ENCODE data around the gene GATA2.

The GATA2 gene

DNA sequence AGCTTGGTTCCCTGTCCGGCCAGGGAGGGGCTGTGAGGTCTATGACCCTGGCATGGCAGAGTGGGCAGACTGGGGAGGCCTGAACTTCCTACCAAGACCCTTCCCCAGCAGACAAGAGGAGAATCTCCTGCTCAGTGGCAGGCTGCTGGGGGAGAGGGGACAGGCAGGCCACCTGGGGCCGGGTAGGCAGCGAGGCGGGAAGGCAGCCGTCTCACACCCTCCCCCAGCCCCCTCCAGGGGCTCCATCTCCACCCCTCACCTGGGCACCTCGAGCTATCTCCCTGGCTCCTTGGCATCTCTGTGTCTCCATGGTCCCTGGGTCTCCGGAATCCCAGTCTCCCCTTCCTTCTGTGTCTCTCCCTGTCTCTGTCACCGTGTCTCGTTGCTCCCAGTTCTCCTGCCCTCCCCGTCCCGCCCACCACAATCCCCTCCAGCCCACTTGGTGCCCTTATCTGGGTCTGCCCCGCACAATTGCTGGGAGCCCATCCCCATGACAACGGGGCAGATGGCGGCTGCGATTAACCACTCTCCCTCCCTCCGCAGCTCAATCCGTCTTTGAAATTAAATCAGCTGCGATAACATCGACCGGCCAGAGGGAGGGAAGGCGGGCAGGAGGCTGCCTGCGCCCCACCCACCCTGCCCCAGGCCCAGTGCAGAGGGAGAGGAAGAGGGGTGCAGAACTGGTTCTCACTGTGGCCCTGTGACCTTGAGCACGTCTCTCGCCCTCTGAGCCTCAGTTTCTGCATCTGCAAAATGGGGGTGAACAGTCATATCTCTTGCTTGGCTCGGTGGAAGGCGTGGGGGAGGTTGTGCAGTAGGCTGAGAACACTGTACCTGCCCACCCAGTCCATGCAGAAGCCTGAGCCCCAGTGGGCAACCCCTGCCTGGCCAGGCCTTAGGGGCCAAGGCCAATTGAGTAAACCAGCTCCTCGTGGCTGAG, 36.0 kb downstream of the GATA2 start:
- DNase-seq (ENCODE audit: low read depth in 2 of 2): no peak

DNA sequence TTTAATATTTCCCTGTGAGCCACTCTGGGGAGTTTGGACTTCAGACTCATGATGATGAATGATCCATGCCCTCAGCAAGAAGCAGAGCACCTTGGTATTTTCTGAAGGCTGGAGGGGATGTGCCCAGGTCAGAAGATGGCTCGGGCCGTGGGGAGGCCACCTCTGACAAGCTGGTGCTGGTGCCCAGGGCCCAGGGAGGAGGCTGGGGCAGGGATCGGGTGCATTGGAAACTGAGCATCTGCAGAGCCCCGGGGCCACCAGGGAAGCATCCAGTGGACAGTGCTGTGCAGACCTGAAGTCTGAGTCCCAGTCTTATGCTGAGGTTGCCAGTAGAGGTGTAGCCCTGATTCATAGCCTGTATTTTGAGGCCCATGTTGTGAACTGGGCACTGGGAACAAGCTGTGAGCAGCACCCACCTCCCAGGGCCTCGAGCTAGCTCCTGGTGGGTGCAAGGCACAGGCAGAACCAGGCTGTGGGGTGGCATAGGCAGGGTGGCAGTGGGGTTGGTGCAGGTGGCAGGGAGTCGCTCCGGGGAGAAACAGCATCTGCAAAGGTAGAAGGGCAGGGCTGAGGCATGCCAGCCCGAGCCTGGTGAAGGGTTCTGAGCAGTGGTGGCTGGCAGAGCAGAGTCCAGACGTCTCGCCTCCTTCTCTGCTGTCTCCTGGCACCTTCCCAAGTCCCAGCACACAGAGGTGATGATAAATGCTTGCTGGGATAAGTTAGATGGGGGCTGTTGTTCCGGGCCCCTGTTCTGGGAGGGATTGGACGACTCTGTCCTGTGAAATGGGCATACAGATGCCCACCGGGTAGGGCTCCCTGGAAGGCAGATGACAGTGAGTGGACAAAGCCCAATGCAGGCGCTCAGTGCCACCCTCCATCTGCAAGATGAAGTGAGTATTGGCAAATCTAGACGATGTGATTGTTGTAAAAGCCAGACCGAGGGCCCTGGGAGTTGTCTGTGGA, 36.9 kb downstream of the GATA2 start:
- DNase-seq (ENCODE audit: low read depth in 2 of 2): no peak

DNA sequence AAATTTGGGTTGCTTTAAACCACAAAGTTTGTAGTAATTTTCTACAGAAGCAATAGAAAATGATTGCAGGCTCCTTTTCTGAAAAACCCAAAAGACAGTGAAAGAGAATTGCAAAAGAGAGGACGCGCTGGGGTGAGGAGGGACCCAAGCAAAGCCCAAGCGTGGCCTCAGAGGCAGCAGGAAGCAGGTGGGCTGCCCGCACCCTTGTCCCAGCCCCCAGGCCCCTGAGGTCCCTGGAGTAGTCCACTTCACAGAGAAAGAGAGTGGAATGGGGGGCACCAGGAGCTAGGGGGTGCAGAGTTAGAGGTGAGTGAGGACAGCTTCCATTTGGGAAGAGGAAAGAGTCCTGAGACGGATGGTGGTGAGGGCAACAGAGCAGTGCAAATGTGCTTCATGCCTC, 37.9 kb downstream of the GATA2 start:
- no peak for DNase-seq (ENCODE audit: low read depth in 2 of 2)

DNA sequence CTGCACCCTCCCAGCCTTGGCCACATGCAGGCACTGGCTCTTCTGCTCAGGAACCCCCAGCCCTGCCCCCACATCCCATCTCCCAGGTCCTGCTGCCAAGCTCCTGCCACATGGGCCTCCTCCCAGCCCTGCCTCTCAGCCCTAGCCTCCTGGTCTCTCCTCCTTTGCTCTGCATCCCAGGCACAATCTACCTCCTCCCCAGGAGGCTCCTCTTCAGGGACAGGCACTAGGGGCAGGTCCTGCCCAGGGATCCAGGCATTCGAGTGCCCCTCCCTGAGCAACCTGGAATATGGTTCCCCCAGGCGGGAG, 38.7 kb downstream of the GATA2 start:
- DNase-seq (ENCODE audit: low read depth in 2 of 2): no peak

DNA sequence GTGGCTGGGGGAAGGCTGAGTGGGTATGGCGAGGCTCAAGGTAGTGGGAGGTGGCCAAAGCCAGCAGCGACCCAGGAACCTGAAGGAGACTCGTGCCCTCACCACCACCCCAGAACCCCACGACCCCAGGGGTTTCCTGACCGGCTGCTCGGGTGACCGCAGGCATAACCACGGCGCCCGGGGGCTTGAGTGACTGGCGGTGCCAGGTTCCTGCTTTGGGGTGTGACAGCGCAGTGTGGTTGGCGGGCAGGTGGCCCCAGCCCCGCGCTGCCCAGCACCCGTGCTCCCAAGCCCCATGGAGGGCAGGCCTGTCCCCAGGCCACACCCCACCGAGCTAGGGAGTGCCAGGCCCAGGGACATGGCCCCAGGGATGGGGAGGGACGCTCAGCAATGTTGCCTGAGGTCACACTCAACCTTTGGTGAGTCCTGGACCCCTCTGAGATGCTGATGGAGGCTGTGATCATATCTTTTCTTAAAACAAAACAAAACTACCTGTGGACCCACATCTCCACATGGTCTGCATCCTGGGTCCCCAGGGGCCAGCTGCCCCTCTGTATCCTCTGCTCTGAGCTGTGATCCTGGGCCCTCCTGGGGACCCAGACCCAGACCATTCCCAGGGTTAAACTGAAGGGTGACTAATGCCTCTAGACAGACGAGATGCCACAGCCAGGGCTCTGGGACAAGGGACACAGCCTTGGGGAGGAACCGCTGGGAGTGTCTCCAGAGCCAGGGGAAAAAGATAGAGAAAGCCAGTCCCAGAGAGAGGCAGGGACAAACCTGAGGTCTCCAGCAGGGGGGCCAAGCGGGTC, 39.3 kb downstream of the GATA2 start:
- DNase-seq (ENCODE audit: low read depth in 2 of 2): no peak

DNA sequence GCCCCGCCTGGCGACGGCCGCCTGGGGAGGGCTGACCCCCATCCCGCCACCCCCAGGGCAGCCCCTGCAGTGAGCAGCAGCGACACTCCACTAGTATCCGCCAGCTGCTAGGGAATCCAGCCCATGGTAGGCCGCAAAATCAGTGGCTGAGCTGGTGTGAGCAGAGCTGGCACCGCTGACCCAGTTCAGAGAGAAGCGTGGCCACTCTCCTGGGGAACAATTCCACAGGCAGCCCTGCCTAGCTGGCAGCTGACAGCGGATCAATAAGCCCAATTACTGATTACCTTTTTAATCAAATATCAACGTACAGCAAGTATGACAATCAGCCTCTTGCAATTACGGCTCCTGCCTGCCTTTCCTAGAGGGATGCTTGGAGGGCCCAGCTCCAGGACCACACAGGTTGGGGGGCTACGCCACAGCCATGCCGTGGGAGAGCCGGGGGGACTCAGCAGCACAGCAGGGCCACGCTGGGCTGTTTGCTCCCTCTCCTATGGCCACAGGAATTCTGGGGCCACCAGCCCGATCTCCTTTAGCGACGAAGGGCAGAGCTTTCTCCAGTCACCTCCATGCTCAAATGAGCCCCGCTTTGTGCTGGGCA, 40.2 kb downstream of the GATA2 start:
- no peak for DNase-seq (ENCODE audit: low read depth in 2 of 2)

DNA sequence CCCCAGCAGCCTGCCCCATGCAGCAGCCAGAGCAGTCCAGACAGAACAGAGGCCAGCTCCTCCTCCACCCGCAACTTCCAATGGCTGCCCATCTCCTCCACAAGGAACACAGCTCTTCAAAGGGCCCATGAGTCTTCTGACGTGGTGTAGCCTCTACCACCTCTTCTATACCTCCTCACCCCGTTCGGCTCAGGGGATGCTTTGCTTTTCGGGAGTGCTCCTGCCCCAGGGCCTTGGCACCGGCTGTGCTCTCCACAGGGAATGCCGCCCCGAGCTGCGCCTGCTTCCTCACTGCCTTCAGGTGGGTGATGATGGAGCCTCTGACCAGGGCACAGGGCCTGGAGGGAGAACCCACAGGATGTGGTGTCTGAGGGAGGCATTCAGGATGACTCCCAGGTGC, 40.9 kb downstream of the GATA2 start:
- no peak for DNase-seq (ENCODE audit: low read depth in 2 of 2)

DNA sequence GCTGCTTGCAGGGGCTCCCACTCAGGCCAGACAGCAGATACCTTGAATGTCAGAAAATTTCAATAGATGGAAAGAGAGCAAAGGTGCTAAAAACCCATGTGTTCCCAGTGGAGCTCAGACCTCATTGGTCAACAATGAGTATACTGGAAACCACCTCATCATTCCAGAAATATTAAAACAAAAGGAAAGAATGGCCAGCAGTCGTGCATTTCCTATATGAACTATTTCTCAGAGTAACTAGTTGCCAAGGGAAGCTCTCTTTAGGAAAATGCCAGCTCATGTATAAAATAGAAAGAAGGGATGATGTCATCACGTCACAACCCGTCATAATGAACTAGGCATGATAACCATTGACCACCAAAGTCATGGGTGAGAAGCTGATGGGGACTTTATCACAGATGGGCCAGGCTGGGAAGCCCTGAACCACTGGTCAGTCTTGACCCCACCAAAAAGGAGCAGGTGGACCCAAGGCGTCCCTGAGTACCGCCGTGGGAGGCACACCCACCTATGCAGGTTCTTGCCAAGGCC, 43.8 kb downstream of the GATA2 start:
- DNase-seq (ENCODE audit: low read depth in 2 of 2): no peak

DNA sequence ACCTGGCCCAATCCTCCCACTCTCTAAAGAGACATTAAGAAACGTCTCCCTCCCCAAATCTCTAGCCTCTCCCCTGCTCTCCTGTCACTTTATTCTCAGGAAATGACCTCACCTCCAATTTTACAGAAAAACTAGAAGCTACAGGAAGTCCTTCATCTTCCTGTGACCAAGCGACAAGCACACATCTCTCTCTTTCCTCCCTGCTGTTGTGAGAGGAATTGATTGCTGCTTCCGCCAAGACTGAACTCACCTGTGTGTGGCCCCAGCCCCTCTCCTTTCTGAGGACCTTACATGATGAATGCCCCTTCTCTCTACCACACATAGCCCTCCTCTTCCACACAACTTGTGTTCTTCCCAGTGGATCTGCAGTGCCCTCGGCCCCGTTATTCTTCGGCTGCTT, 44.5 kb downstream of the GATA2 start:
- DNase-seq (ENCODE audit: low read depth in 2 of 2): no peak

DNA sequence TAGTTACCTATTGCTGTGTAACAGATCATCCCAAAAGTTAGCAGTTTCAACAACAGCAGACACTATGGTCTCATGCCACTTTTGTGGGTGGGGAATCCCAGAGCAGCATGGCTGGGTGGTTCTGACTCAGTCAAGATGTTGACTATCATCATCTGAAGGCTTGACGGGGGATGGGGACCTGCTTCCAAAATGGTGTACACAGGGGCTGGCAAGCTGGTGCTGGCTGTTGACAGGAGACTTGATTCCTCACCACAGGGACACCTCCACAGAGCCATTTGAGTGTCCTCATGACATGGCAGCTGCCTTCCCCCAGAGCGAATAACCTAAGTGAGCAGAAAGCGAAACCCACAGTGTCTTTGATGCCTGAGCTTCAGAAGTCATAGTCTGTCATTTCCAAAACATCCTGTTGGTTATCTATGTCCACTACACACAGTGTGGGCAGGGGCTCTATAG, 45.4 kb downstream of the GATA2 start:
- DNase-seq (ENCODE audit: low read depth in 2 of 2): peak; percentile 54 to 65

DNA sequence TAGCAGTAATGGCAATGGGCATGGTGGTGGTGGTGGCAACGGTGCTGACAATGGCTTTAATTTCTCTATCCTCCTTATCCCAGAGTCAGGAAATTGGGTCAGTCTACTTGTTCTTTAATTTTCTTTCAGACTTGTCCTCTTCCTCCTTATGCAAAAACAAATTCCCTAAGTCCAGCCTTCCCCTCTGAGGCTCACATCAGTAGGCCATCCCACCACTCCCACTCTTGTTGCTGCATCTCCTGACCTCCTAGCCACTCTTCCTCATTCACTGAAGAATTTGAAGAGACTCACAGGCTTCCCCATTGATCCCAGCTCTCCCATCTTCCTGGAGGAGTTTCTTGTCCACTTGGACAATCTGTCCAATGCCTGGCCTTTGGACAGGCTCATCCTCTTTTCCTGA, 46.2 kb downstream of the GATA2 start:
- no peak for DNase-seq (ENCODE audit: low read depth in 2 of 2)

DNA sequence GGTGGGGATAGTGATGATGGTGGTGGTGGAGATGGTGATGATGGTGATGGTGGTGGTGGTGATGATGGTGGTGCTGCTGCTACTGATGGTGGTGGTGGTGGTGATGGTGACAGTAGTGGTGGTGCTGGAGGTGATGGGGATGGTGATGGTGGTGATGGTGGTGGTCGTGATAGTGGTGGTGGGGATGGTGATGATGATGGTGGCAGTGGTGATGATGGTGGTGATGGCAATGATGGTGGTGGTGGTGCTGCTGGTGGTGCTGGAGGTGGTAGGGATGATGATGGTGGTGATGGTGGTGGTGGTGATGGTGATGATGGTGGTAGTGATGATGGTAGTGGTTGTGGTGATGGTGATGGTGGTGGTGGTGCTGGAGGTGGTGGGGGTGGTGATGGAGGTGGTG, 47.6 kb downstream of the GATA2 start:
- DNase-seq (ENCODE audit: low read depth in 2 of 2): no peak

DNA sequence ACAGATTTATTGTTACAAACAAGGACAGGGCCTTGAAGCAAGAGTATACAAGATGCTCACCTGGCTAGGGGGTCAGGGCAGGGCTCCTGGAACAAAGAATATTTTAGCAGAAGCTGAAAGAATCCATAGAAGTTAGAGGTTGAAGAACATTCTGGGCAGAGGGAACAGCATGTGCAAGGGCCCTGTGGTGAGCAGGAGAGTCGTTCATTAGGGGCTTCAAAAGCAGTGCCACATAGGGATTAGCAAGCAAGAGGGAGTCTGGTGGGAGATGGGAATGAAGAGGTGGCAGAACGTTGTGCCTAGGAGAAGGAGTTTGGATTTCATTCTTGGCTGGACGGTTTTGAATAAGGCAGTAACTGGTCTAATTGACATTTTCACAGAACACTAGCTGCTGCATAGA, 49.2 kb downstream of the GATA2 start:
- no peak for DNase-seq (ENCODE audit: low read depth in 2 of 2)

DNA sequence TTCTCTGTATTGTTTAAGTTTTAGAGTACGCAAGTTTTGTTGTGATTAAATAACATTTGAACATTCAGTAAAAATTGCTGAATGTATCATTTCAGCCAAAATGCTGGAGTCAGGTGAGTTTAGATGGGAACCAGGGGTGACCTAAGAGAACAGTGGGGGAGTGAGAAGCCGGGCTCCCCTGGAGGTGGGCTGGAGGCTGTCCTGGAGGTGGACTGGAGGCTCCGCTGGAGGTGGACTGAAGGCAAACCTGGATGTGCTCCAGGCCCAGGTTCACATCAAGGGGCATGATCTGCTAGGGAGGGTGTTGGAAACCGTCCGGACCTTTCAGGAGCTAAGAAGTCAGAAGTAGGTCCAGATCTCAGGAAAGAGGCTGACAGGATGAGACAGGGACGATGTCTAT, 50.1 kb downstream of the GATA2 start:
- DNase-seq (ENCODE audit: low read depth in 2 of 2): no peak

DNA sequence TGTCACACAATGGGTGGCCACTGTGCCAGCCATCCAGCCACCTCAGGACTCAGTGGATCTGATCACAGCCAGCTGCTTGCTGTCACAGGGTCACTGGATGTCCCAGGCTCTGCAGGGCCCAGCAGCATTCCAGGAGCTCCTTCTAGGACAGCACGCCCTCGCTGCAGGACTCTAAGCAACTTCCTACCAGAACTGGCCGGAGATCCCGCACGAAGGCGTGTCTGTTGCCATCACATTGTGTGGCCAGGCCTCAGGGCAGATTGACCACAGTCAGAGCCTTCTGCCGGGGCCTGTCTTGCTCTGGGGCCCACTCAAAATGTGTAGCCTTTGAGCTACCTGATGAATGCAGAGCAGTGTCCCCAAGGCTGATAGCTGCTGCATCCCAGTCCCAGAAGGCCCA, 50.9 kb downstream of the GATA2 start:
- no peak for DNase-seq (ENCODE audit: low read depth in 2 of 2)

DNA sequence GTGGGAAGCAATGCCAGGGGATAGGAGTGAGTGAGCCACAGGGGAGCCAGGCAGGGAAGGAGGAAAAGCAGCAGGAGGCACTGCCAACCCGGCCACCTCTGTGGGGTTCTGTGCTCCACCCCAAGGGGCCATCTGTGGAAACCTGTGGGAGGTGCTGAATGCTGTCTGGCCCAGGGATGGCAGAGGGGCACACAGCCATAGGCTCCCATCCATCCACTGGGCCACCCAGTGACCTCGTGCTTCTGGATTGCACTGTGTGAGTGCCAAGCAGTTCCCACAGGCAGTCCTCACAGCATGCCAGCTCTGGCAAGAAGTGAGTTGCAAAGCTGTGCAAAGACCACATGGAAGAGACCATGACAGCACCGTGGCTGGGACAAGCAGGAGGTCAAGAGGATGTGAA, 53.8 kb downstream of the GATA2 start:
- no peak for DNase-seq (ENCODE audit: low read depth in 2 of 2)

DNA sequence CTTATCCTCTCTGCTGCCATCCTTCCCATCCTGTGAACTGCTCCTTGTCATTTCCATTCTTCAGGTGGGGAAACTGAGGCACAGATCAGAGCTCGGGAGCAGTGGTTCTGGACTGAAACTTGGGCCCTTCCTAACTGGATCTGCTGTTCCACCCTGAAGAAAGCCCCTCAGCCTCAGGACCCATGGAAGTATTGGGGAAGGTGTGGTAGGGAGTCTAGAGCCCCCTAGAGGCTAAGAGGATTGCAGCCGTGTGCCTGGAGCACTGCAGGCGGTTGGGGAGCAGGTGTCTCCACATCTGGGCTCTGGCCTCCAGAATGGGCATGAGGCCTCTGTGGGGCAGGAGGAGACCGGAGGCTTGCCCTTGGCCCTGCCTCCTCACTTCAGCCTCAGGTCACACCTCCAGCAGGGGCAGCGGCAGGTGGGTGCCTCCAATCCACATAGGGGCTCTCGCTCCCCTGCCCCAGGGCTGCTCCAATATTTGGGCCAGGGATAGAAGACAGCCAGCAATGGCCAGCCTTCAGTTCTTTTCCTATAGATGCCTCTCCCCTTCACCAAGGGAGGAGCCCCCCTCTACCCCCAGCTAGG, 54.4 kb downstream of the GATA2 start:
- DNase-seq (ENCODE audit: low read depth in 2 of 2): no peak

DNA sequence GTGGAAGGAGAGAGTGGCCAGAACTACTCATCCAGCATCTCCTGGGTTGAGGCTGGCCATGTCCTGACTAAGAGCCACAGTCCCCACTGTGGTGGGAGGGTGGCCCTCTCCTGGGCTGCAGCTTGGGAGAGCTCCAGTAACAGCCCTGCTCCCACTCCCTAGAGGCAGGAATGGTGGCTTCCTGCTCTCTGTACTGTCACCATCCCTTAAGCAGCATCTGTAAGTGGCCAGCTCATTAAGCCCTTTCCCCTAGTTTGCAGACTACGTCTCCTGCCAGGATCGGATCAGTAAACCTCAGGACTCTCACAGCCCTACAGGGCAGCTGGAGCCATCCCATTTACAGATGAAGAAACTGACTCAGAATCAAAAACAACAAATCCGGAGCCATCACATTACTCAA, 56.8 kb downstream of the GATA2 start:
- no peak for DNase-seq (ENCODE audit: low read depth in 2 of 2)

DNA sequence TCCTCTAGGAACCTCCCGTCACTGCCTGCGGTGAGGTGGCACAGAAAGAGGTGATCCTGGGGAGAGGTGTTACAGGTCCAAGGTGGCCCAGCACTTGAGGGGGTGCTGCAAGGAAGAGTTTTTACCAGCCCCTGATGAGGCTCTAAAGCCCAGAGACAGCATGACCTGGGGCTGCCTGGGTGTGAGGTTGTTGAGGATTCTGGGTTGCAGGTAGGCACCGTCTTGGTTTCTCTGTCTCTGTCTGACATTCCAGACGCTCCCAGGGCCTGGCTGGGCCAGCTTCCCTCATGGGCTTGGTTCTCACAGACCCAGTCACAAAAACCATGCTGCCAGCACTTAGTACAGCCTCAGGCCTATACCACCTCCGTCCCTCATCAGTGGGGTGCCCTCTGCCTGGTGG, 57.4 kb downstream of the GATA2 start:
- DNase-seq (ENCODE audit: low read depth in 2 of 2): no peak

DNA sequence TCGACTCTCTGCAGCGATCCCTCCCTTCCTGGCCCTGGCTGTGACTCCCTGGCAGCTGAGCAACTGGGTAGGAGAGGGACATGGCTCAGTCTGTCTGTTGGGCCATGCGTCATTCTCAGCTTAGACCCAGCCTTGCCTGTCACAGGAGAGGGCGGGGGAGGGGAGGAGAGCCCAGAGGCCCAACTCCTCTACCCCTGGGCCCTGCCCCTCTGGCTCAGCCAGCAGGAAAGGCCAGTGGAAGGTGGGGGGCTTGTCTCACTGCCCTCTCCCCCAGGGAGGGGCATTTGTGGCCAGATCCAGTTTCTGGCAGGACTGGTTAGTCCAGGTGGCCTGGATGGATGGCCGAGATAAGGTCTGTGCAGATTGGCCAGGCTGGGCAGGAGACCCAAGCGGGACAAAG, 57.9 kb downstream of the GATA2 start:
- no peak for DNase-seq (ENCODE audit: low read depth in 2 of 2)

DNA sequence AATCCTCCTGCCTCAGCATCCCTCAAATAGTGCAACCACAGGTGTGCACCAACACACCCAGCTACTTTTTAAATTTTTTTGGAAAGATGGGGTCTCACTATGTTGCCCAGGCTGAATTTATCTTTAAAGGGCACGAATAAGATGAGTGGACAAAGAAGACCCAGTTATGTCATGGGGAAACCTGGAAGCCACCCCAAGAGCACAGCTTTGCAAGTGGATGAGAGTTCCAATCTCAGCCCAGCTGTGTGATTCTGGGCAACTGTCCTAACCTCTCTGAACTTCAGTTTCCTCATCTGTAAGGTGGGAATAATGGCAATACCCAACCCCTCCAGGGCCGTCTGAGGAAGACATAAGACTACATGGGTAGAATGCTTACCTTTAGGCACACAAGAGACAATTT, 58.5 kb downstream of the GATA2 start:
- DNase-seq (ENCODE audit: low read depth in 2 of 2): no peak
